ENCODE data around the gene IFI35. TPM values are rescaled to one million over a fixed set of nuclear protein-coding genes. Genes with fewer than 3 reads are reported as not detected.
A peak's percentile ranks its signal among the peaks of the same experiment; 100 is the strongest.

Gene IFI35
- total RNA-seq, 4 donors from 2014 or later = 5.9 to 24.4 (median 13.6) TPM

- no peaks in the 10 kb centered on the region for H3K9me3 ChIP-seq
- peak overlapping the region; percentile 77 to 97 (median 84) for H3K4me3 ChIP-seq
- H3K27me3 ChIP-seq = no peaks in the 10 kb centered on the region
- H3K4me1 ChIP-seq = peaks cover 20 to 71% (median 39%) of the 10 kb centered on the region in 3 donors
- 23 to 56% methylated on average over 5 to 17 of the region's 40 CpGs for WGBS, 2 donors
- peaks cover 2 to 24% (median 5%) of the 10 kb centered on the region in 3 donors for H3K36me3 ChIP-seq
- intact Hi-C loops (cut with DNase I) = loop anchor here (10.0 kb wide), 1 partner anchor 104 kb away; the partner anchor contains the start of gene BRCA1
- H3K27ac ChIP-seq = peak overlapping the region; percentile 80 to 96 (median 91)
- TF ChIP-seq POLR2A (IDR thresholded peaks at IDR 0.05) (peak in 1 of 4 donors; percentile 28), CTCF (IDR thresholded peaks at IDR 0.05) (no peak)
- DNase-seq = no peak
Measured at GRCh38 chr17:43020789-43021740, 14.5 kb downstream of the IFI35 start.

GRCh38 chr17:43021741-43022512 is 15.3 kb downstream of the IFI35 start, which contains the start of gene VAT1:
VAT1 (minus strand) TSS chr17:43022385; CDS start chr17:43022322, 63 bp downstream.
- peak in 1 of 6 experiments; percentile 3 for TF ChIP-seq CTCF (IDR thresholded peaks at IDR 0.05)
- TF ChIP-seq POLR2A (IDR thresholded peaks at IDR 0.05) = peak in 1 of 4 donors; percentile 63
- no peaks in the 10 kb centered on the region for H3K9me3 ChIP-seq
- H3K27me3 ChIP-seq = no peaks in the 10 kb centered on the region
- WGBS, 2 donors = 0 to 1% methylated on average over 19 to 21 of the region's 80 CpGs
- peak within 1 kb of the TSS; percentile 80 to 96 (median 91) for H3K27ac ChIP-seq
- H3K4me3 ChIP-seq = peak within 1 kb of the TSS; percentile 77 to 97 (median 84)
- no peak for DNase-seq
- intact Hi-C loops (cut with DNase I) = loop anchor here (10.0 kb wide), 1 partner anchor 103 kb away; the partner anchor contains the start of gene BRCA1
- peaks cover 0 to 15% (median 0%) of the 10 kb centered on the region in 3 donors for H3K36me3 ChIP-seq
- H3K4me1 ChIP-seq = peaks cover 20 to 66% (median 35%) of the 10 kb centered on the region in 3 donors

DNA sequence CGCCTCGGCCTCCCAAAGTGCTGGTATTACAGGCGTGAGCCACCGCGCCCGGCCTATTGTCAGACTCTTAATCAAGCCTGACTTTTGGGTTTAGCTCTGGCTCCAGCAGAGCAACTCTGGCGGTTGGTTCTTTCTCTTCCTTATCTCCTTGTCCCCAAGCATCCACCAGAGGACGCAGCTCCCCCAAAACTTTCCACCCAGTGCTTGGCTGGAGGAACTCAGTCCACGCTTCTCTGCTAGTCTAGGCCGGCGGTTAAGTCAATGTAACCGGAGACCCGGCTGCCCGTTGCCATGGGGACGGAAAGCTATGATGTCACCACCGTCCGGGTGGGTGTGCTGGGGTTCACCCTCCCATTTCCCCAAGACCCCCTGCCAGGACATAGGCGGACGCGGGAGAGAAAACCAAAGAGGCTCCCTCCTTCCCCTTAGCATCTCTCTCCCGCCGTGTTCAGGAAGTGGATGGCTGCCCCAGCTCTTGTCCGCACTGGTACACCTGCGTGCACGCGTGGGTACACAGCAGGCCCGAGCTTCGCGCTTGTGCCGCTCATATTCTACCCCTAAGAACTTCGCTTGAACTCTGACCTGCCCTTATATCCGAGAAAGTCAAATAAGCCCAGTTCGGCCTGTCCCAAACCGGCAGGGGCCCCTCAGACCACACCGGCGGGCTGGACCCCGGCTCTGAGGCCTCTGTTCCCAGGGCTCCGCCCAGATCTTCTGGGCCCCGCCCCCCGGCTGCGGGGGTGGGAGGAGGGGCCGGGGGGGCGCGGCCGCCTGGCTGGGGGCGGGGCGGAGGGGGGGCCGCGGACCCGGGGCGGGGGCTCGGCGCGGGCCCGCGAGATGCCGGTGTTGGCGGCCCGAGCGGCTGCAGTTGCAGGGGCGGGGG is 18.1 kb downstream of the IFI35 start, which contains the start of gene RND2:
Gene RND2, plus strand, starts transcription at position 825 of the 883 bp plus-strand sequence. CDS start 117 bp downstream, outside the sequence.
- Histone ChIP-seq H3K27ac (peak within 1 kb of the TSS; percentile 48 to 87 (median 76)), H3K4me3 (peak within 1 kb of the TSS; percentile 35 to 80 (median 60)), H3K36me3 (no peaks in the 10 kb centered on the region), H3K9me3 (no peaks in the 10 kb centered on the region), H3K27me3 (no peaks in the 10 kb centered on the region), H3K4me1 (peaks cover 18 to 45% (median 20%) of the 10 kb centered on the region in 3 donors)
- peak; percentile 44 for DNase-seq
- WGBS, 2 donors = 0 to 1% methylated on average over 3 to 11 of the region's 61 CpGs
- intact Hi-C loops (cut with DNase I) = loop anchor here (10.0 kb wide), 1 partner anchor 100 kb away; the partner anchor contains the start of gene BRCA1
- peak; percentile 50 to 82 (median 71) for TF ChIP-seq CTCF (IDR thresholded peaks at IDR 0.05)
- no peak for TF ChIP-seq POLR2A (IDR thresholded peaks at IDR 0.05)

DNA sequence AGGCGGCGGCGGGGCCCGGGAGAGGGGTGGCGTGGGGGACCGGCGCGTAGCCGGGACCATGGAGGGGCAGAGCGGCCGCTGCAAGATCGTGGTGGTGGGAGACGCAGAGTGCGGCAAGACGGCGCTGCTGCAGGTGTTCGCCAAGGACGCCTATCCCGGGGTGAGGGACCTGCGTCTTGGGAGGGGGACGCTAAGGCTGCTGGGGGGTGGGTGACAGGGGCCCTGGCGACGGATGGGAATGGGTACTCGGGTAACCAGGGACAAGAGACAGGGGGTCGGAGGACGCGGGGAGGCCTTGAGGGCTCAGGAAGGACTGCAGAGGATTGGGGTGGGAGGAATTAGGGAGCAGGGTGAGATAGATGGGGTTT is 18.7 kb downstream of the IFI35 start:
- Histone ChIP-seq H3K36me3 (no peaks in the 10 kb centered on the region), H3K4me1 (peaks cover 11 to 39% (median 14%) of the 10 kb centered on the region in 3 donors), H3K27me3 (no peaks in the 10 kb centered on the region), H3K27ac (peak overlapping the region; percentile 48 to 87 (median 67)), H3K4me3 (peak overlapping the region; percentile 35 to 80 (median 60)), H3K9me3 (no peaks in the 10 kb centered on the region)
- TF ChIP-seq CTCF (IDR thresholded peaks at IDR 0.05) = no peak
- no peak for TF ChIP-seq POLR2A (IDR thresholded peaks at IDR 0.05)
- no peak for DNase-seq
- intact Hi-C loops (cut with DNase I) = loop anchor here (10.0 kb wide), 1 partner anchor 100 kb away; the partner anchor contains the start of gene BRCA1
- 10% methylated on average over 18 to 21 of the region's 27 CpGs for WGBS, 2 donors
